Left forelimb (tissue), 1 donor: ENCODE measurements around the gene LMX1B.
"Not testable (repeated sequence)": the region's sequence is repeated elsewhere in the genome, so short reads cannot be mapped to it uniquely, and the experiment has no call there.

ENCODE experiments used
- DNase-seq: peaks from one replicate; pipeline ENCODE4 v3.0.0-alpha.2; 2018; ENCODE audit warnings: low spot score

Gene LMX1B

DNA sequence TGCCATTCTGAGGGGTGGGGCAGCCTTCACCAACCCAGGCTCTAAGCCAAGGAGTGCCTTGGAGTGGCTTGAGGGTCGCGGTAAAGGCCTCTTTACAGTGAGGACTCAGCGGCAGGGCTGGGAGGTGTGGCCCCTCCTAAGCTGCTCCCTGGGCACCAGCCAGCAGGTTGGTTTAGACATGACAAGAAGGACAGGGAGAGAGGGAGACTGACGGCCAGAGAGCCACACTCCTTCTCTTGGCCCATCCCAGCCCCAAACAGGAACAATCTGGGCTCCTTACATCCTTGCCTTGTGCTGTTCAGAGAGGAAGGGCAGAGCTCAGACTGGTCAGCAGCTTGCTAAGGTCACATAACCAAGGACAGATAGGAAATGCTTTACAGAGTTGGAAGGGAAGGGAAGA is 94.5 kb downstream of the LMX1B start:
- DNase-seq: peak; percentile 53

DNA sequence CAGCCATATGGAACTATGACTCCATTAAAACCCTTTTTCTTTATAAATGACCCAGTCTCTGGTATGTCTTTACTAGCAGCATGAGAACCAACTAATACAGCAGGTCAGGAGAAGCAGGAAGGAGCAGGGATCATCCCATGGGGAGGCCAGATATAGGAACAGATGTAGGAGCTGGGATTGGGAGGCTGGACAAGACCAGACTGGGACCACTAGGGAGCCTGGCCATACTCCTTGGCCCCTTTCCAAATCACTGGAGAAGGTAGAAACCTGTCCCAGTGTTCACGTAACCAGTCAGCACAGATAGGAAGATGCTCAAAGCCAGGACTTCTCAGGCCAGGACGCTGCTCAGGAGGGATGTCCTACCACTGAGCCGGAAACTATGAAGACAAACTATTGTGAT is 95.5 kb downstream of the LMX1B start:
- no peak for DNase-seq

- no peak for DNase-seq
Measured at GRCh38 chr9:126715382-126715781, 101.7 kb downstream of the LMX1B start.

DNA sequence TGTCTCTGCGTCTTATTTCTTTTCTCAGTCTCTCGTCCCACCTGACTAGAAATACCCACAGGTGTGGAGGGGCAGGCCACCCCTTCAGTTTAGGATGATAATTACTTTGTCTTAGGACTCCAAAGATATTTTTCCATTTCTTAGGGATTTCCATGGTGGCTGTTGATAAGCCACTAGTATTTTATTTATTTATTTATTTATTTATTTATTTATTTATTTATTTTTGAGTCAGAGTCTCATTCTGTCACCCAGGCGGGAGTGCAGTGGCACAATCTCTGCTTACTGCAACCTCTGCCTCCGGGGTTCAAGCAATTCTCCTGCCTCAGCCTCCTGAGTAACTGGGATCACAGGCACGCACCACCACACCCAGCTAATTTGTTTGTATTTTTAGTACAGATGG is 103.7 kb downstream of the LMX1B start:
- not testable (repeated sequence) for DNase-seq

GRCh38 chr9:126719618-126720031 is 105.9 kb downstream of the LMX1B start:
- no peak for DNase-seq

DNA sequence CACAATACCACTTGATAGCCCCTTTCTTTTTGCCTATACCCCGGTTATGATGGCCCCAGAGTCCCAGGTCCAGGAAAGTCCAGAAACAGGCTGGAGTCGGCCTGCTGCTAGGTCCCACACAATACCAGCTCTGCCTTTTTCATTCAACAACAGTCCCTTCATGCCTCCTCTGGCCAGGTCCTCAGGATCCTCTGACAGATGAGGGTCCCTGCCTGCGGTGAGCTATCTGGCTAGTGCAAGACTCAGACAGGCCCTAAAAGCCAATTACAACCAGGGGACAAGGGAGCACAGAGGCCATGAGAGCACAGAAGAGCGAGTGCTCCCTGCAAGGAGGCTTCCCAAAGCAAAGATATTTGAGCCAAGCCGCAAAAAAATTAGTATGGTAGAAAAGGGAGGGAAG is 106.3 kb downstream of the LMX1B start:
- DNase-seq: no peak

GRCh38 chr9:126720661-126721563 is 107.2 kb downstream of the LMX1B start:
- DNase-seq: no peak

GRCh38 chr9:126721564-126721981 is 107.8 kb downstream of the LMX1B start:
- no peak for DNase-seq

DNA sequence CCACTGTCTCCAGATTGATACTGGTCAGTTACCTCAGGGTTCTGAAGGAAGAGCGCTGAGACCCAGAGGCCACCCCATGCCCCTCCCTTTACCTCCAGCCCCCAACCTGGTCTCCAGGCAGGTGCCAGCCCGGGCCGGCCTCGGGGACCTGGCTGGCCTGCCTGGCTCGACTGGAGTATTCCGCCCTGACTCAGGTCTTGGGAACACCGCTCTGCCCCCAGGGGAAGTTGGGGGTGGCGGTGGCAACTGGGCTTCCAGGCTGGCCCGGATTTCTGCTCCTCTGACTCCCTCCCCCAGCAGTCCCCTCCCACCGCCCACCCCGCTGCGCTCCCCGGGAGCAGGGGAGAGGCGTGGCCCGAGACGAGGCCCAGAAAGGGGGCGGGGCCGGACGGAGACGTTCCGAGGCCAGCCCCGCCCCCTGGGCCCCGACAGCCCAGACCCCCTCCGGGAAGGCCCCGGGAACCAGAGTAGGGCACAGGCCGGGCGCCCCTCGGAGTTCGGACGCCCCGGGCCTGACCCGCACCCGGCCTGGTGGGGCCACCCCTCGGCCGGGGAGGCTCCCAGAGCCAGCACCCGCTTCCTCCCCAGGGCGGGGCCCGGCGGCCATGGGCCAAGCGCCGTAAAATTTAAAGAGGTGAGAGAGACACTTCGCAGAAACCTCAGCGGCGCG is 108.7 kb downstream of the LMX1B start:
- DNase-seq: no peak

- DNase-seq: no peak
Measured at GRCh38 chr9:126722922-126723806, 109.4 kb downstream of the LMX1B start.

DNA sequence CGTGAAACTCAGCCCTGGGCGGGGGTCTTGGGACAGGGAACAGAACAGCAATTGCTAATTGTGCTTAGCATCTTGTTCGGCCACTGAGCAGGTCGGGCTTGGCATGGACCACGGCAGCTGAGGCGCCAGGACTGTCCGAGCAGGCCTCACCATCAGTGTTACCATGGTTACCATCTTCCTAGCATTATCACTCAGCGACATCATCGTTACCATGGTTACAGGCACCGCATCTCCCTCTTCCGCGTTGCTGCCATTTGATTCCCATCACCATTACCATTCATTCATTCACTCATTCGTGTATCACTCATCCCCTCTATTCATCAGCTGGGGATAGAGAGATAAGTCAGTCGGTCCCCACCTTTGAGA is 110.1 kb downstream of the LMX1B start:
- no peak for DNase-seq

- no peak for DNase-seq
Measured at GRCh38 chr9:126724226-126724625, 110.5 kb downstream of the LMX1B start.

DNA sequence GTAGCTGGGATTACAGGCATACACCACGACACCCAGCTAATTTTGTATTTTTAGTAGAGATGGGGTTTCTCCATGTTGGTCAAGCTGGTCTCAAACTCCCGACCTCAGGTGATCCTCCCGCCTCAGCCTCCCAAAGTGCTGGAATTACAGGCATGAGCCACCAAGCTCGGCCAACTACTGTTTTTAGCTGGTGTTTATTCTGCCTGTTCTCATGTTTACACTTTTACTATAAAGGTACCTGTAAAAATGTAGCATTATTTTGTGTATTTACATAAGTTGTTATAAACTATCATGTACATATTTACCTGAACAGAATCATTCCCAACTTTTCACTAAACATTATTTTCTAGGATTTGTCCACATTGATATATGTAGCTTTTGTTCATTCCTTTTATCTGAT is 111.8 kb downstream of the LMX1B start:
- DNase-seq: not testable (repeated sequence)

DNA sequence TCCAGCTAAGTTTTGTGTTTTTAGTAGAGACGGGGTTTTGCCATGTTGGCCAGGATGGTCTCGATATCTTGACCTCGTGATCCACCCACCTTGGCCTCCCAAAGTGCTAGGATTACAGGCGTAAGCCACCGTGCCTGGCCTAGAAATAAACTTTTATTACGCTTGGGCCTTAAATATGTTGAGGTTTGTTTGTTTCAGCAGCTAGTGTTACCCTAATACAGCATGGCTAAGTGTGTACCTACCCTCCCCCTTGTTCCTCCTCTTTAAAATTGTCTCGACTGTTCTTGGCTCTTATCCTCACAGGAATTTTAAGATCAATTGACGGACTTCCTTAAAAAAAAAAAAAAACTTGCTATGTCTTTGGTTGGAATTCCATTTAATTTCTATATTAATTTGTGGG is 114.5 kb downstream of the LMX1B start:
- DNase-seq: not testable (repeated sequence)

DNA sequence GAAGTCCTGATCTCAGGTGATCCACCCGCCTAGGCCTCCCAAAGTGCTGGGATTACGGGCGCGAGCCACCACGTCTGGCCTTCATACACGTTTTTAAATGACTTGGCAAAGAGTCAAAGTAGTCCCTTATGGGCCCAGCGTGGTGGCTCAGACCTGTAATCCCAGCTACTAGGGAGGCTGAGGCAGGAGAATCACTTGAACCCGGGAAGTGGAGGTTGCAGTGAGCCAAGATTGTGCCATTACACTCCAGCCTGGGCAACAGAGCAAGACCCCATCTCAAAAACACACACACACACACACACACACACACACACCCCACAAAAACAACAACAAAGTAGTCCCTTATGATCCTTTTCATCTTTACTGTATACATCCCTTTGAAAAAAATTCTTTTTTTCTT is 116.9 kb downstream of the LMX1B start:
- DNase-seq: not testable (repeated sequence)

- DNase-seq: no peak
Measured at GRCh38 chr9:126733005-126733404, 119.3 kb downstream of the LMX1B start.

GRCh38 chr9:126734877-126735276 is 121.1 kb downstream of the LMX1B start:
- DNase-seq: no peak

DNA sequence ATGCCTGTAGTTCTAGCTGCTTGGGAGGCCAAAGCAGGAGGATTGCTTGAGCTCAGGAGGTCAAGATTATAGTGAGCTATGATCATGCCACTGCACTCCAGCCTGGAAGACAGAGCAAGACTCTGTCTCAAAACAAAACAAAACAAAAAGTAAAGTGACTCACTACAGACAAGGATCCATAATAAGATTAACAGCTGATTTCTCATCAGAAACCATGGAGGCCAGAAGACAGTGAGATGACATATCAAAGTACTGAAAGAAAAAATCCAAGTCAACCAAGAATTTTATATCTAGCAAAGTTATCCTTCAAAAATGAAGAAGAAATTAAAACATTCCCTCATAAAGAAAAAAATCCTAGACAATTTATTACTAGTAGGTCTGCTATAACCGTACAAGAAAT is 121.8 kb downstream of the LMX1B start:
- DNase-seq: no peak

GRCh38 chr9:126738553-126738952 is 124.8 kb downstream of the LMX1B start:
- DNase-seq: no peak

- DNase-seq: no peak
Measured at GRCh38 chr9:126743041-126743440, 129.3 kb downstream of the LMX1B start.

DNA sequence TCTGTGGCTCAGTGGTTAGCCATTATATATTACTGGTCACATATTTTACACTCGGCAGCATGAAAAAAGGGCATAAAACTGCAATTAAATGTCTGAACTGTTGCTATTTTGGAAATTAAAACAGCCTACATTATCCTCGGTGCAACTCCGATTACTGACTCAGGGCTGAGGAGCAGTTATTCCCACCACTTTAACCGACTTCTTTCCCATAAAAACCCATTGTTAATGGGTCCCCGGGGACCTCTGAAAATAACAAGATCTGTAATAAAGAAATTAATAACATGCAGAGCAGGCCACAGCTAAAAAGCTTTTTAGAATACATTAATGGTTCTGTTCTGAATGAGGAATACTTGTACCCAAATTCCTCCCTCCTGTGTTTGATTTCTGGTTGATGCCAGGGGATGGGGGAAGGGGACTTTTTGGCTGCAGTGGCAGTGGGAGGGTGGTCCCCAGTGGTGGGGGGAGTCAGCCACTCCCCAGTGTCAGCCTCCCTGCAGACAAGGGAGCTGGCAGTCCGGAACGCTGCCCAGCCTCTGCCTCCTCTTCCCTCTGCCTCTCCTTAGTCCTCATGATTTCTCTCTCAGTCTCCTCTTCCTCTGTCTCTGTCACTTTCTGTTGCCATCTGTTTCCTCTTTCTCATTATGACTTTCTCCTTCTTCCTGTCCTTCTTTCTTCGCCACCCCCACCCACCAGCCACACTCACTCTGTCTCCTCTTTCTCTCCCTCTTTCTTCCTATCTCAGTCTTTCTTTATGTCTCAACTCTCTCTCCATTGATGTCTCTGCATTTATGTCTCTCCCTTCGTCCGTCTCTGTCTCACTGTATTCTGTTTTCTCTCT is 132.1 kb downstream of the LMX1B start:
- DNase-seq: no peak
